Right renal pelvis (tissue), 4 donors: ENCODE measurements around the gene DRD2. TPM values are rescaled to one million over a fixed set of nuclear protein-coding genes. Genes with fewer than 3 reads are reported as not detected.
"Not testable (repeated sequence)": the region's sequence is repeated elsewhere in the genome, so short reads cannot be mapped to it uniquely, and the experiment has no call there.

Experiments used
- DNase-seq, 4 donors: peaks; one replicate each; pipeline ENCODE4 v3.0.0-alpha.2; 2013; ENCODE audit warnings: low read depth in 4 of 4, low spot score in 3 of 4, missing footprints in 1 of 4
- polyA plus RNA-seq, 4 donors: library from polyadenylated mRNA; unstranded; fragments of 120-200 nt; gene quantifications; one replicate each; pipeline ENCODE4 v1.2.1, GENCODE V29; 2013; ENCODE audit not compliant: insufficient read length in 4 of 4

DRD2 gene
- polyA plus RNA-seq = under 1 TPM; 0.21 to 0.60 (median 0.33) TPM

GRCh38 chr11:113475160-113475761, at the start of gene DRD2:
DRD2 (minus strand) TSS chr11:113475398; CDS start chr11:113424651, 50,747 bp downstream.
- no peak for DNase-seq

DNA sequence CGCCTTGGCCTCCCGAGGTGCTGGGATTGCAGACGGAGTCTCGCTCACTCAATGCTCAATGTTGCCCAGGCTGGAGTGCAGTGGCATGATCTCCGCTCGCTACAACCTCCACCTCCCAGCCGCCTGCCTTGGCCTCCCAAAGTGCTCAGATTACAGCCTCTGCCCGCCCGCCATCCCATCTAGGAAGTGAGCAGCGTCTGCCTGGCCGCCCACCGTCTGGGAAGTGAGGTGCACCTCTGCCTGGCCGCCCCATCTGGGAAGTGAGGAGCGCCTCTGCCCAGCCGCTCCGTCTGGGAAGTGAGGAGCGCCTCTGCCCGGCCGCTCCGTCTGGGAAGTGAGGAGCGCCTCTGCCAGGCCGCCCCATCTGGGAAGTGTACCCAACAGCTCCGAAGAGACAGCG, 48.7 kb upstream of the DRD2 start:
- DNase-seq = not testable (repeated sequence)

- DNase-seq = no peak
Measured at GRCh38 chr11:113521737-113522517, 46.7 kb upstream of the DRD2 start.

DNA sequence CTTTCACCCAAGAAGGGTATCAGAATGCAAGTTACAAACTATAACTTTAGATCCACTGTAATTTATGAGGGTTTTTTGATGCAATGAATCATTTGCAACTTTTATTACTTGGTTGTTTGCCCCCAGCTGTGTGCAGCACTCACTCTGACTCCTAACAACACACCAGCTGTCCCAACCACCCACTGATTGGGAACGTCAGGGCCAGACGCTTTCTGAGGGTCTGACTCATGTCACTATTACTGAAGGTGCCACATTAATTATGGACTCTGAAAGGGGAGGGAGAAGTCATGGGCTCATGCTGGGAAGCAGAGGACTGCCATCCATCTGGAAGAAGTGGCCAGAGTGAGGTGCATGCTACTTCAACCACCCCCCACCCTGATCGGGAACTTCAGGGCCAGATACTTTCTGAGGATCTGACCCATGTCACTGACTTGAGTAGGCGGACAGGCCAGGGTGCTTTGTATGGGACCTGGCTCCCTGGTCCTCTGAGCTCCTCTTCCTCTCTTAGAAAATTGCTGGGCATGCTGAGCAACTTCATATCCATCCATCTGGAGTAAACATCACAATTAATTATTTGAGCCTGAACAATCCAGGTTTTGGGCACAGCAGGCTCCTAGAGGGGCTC, 44.9 kb upstream of the DRD2 start:
- no peak for DNase-seq

DNA sequence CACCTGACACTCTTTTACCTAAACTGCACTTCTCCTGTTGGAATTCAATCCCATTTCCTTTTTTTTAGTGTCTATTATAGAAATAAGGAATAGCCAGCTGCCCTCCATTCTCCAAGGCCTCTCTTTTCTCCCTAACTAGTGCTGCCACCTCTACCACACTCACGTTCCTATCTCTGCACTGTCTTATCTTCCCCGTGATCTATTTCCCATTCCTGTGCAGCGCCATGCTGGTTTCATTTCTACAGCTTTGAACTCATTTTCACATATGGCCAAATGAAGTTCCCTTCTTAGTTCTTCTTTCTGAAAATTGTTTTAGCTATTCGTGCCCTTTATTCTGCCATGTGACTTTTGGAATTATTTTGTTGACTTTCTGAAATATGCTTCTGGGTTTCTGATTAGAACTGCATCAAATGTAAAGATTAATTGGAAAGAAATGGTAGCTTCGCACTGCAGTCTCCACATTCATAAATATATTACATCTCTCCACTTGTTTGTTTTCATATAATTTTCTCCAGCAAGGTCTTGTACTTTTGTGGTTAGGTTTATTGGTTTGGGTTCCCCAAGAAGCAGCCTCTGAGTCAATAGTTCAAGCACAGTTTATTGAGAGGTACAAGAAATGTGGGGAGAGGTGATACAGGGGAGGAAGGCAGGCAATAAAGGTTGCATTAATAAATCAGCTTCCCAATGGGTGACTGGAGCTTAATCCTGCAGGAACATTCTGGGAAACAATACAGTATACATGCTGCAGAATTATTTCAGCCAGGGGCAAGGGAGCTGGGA, 43.7 kb upstream of the DRD2 start:
- no peak for DNase-seq

GRCh38 chr11:113517361-113517760, 42.2 kb upstream of the DRD2 start:
- no peak for DNase-seq

DNA sequence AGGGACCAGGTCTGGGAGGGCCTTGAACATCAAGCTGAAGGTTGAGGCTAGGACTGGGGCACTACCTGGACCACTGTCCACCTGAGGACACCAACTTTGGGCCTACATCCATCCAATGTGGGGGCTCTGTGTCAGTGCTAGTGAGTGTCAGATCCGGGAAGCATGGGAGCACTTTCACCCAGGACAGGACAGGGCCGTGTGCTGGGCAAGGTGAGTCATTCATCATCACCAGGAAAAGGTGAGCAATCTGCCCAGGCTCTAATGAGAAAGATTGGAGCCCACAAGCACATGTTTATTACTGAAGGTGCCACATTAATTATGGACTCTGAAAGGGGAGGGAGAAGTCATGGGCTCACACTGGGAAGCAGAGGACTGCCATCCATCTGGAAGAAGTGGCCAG, 39.7 kb upstream of the DRD2 start:
- DNase-seq = no peak

GRCh38 chr11:113507341-113507740, 32.1 kb upstream of the DRD2 start:
- no peak for DNase-seq

DNA sequence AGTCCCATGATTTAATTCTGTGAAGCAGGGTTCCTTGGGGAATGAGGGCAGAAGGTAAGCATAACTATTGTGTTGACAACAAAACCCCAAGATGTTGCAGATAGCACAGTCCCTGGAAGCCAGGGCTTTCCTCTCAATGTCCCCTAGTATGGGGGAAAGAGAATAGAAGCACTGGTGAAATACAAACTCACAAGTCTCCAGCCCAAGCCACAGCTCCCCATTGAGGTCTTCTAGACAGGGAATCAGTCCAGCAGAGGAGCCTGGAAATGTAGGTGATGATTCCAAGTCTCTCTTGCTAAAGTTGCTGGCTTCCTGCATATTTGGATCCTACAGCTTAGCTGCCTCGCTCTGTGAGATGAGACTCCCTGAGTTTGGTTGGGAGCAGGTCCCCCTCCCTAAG, 31.7 kb upstream of the DRD2 start:
- no peak for DNase-seq

GRCh38 chr11:113506461-113506860, 31.3 kb upstream of the DRD2 start:
- DNase-seq = no peak

DNA sequence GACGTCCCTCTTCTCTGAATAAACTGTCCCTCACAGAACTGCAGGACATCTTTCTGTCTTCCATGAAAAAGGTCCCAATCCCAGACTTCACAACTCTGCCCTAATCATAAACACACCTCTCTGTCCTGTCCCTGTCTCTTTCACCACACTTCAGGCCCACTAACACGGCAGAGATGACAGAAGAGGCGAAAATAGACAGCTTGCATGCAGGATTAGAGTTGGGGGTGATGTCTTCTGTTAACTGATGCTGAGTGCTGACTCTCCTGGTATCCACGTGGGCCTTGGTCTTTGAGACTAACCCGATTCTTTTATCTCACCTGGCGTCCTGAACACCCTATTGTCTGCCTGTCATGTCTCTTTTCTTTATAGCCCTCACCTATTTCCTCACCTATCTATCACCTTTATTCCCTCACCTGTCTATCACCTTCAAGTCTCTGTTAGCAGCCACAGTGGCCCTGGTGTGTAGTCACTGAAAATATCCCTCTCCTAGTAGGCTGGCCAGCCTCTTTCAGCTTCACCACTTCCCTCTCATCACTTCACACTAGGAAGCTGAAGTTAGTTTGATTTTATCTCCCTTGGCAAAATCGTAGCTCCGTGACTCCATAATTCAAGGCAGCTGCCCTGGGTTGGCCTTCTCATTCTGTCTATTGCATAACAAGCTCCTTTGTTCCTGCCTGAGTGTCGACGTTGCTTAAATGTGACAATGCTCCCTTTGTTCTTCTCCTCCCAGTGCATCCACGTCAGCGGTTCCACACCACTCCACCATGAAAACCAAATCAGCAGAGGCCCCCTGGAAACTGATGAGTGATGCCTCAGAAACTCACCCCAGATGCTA, 30.6 kb upstream of the DRD2 start:
- no peak for DNase-seq

- no peak for DNase-seq
Measured at GRCh38 chr11:113505046-113505445, 29.8 kb upstream of the DRD2 start.

GRCh38 chr11:113504586-113504985, 29.4 kb upstream of the DRD2 start:
- DNase-seq = no peak

DNA sequence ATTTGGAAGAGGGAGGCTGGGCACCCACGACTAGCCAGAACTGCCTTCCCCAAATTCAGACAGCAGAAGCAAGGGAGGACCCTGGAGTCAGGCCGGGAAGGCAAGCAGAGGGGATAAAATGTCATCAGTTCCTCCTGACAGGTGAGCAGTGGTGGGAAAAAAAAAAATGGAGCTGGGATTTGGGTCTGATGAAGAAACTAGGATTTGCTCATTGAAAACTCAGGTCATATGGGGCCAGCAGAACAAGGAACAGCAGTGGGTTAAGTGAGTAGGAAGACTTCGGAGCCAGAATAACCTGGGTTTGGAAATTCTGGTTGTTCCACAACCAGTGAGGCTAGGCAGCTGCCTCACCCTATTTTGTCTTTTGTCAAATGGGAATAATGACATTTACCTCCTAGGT, 28.9 kb upstream of the DRD2 start:
- no peak for DNase-seq

GRCh38 chr11:113497066-113497910, 22.1 kb upstream of the DRD2 start:
- no peak for DNase-seq

- no peak for DNase-seq
Measured at GRCh38 chr11:113496026-113496651, 20.9 kb upstream of the DRD2 start.

GRCh38 chr11:113494021-113494420, 18.8 kb upstream of the DRD2 start:
- no peak for DNase-seq

- DNase-seq = no peak
Measured at GRCh38 chr11:113493206-113493605, 18.0 kb upstream of the DRD2 start.

DNA sequence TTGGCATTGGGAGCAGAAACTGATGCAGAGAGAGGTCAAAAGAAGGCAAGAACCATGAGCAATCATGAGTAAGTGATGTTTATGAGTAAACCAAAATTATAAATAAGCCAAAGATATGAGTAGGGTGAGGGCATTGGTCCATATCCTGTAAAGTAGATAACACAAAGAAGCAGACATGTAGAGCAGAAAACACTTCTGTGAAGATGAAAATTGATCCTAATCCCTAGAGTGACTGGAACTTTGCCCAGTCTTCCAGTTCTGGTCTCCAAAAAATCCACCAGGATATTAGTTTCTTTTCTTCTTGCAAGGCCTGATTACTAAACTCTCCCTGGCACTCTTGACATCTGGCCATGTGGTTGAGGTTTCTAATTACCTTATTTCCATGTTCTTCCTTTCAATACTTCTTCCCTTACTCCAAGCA, 13.7 kb upstream of the DRD2 start:
- no peak for DNase-seq
